Mucosa of stomach (tissue), 1 donor: ENCODE measurements around the gene CHMP4A.

Experiments
- H3K27me3 ChIP-seq: one replicate; pipeline ENCODE4 v1.7.0; 2013; ENCODE audit warnings: mild to moderate bottlenecking, low read length; ENCODE audit not compliant: control insufficient read depth, insufficient read depth
- H3K36me3 ChIP-seq: one replicate; pipeline ENCODE4 v1.7.0; 2013; ENCODE audit warnings: low read length; ENCODE audit not compliant: control insufficient read depth, insufficient read depth
- H3K4me1 ChIP-seq: one replicate; pipeline ENCODE4 v1.7.0; 2013; ENCODE audit warnings: mild to moderate bottlenecking, low read length; ENCODE audit not compliant: control insufficient read depth, insufficient read depth
- H3K4me3 ChIP-seq: one replicate; pipeline ENCODE4 v1.7.0; 2013; ENCODE audit warnings: low read length
- H3K9ac ChIP-seq: one replicate; pipeline ENCODE4 v1.7.0; 2013; ENCODE audit warnings: mild to moderate bottlenecking, low read length, moderate library complexity
- H3K9me3 ChIP-seq: one replicate; pipeline ENCODE4 v1.7.0; 2013; ENCODE audit warnings: mild to moderate bottlenecking, low read length, moderate library complexity; ENCODE audit not compliant: control insufficient read depth
- donor health status: Pancreatic carcinoma.

The CHMP4A gene

GRCh38 chr14:24241829-24242443 lies 28.6 kb upstream of the CHMP4A start:
- no peaks in the 10 kb centered on the region for H3K27me3 ChIP-seq
- H3K36me3 ChIP-seq = peaks cover 6% of the 10 kb centered on the region
- no peaks in the 10 kb centered on the region for H3K9me3 ChIP-seq
- H3K4me3 ChIP-seq = peak overlapping the region; percentile 96
- H3K4me1 ChIP-seq = peaks cover 30% of the 10 kb centered on the region
- peak overlapping the region; percentile 97 for H3K9ac ChIP-seq

- H3K27me3 ChIP-seq = no peaks in the 10 kb centered on the region
- no peak overlapping the region for H3K4me3 ChIP-seq
- H3K36me3 ChIP-seq = peaks cover 6% of the 10 kb centered on the region
- H3K9me3 ChIP-seq = no peaks in the 10 kb centered on the region
- H3K9ac ChIP-seq = no peak overlapping the region
- H3K4me1 ChIP-seq = peaks cover 26% of the 10 kb centered on the region
These were observed 27.0 kb upstream of the CHMP4A start for GRCh38 chr14:24240110-24240918.

GRCh38 chr14:24238527-24239037 lies 25.3 kb upstream of the CHMP4A start:
- no peaks in the 10 kb centered on the region for H3K9me3 ChIP-seq
- peaks cover 6% of the 10 kb centered on the region for H3K36me3 ChIP-seq
- H3K4me3 ChIP-seq = no peak overlapping the region
- H3K27me3 ChIP-seq = no peaks in the 10 kb centered on the region
- peaks cover 23% of the 10 kb centered on the region for H3K4me1 ChIP-seq
- H3K9ac ChIP-seq = no peak overlapping the region

GRCh38 chr14:24238123-24238522 lies 24.8 kb upstream of the CHMP4A start:
- H3K27me3 ChIP-seq = no peaks in the 10 kb centered on the region
- H3K36me3 ChIP-seq = peaks cover 6% of the 10 kb centered on the region
- no peaks in the 10 kb centered on the region for H3K9me3 ChIP-seq
- no peak overlapping the region for H3K9ac ChIP-seq
- no peak overlapping the region for H3K4me3 ChIP-seq
- H3K4me1 ChIP-seq = peaks cover 18% of the 10 kb centered on the region

GRCh38 chr14:24237463-24237955 lies 24.2 kb upstream of the CHMP4A start:
- Histone ChIP-seq H3K4me1 (peaks cover 17% of the 10 kb centered on the region), H3K27me3 (no peaks in the 10 kb centered on the region), H3K36me3 (peaks cover 6% of the 10 kb centered on the region), H3K9ac (no peak overlapping the region), H3K9me3 (no peaks in the 10 kb centered on the region), H3K4me3 (no peak overlapping the region)

GRCh38 chr14:24236689-24237462 lies 23.6 kb upstream of the CHMP4A start:
- H3K27me3 ChIP-seq = no peaks in the 10 kb centered on the region
- H3K4me1 ChIP-seq = peaks cover 16% of the 10 kb centered on the region
- no peak overlapping the region for H3K4me3 ChIP-seq
- peaks cover 6% of the 10 kb centered on the region for H3K36me3 ChIP-seq
- no peaks in the 10 kb centered on the region for H3K9me3 ChIP-seq
- H3K9ac ChIP-seq = no peak overlapping the region

- Histone ChIP-seq H3K4me3 (no peak overlapping the region), H3K9me3 (no peaks in the 10 kb centered on the region), H3K9ac (no peak overlapping the region), H3K27me3 (no peaks in the 10 kb centered on the region), H3K36me3 (peaks cover 6% of the 10 kb centered on the region), H3K4me1 (peaks cover 13% of the 10 kb centered on the region)
These were observed 22.8 kb upstream of the CHMP4A start for GRCh38 chr14:24235804-24236688.

- H3K36me3 ChIP-seq = no peaks in the 10 kb centered on the region
- no peak overlapping the region for H3K9ac ChIP-seq
These were observed 21.1 kb upstream of the CHMP4A start for GRCh38 chr14:24234095-24235005.

GRCh38 chr14:24233538-24233866 lies 20.2 kb upstream of the CHMP4A start:
- no peak overlapping the region for H3K9ac ChIP-seq
- H3K4me3 ChIP-seq = peak overlapping the region; percentile 87
- H3K27me3 ChIP-seq = no peaks in the 10 kb centered on the region
- no peaks in the 10 kb centered on the region for H3K9me3 ChIP-seq
- H3K36me3 ChIP-seq = no peaks in the 10 kb centered on the region
- H3K4me1 ChIP-seq = peaks cover 8% of the 10 kb centered on the region

More at GRCh38 chr14:24234095-24235005, 21.1 kb upstream of the CHMP4A start:
- Histone ChIP-seq H3K9me3 (no peaks in the 10 kb centered on the region), H3K27me3 (no peaks in the 10 kb centered on the region), H3K4me1 (peaks cover 8% of the 10 kb centered on the region), H3K4me3 (no peak overlapping the region)

- H3K36me3 ChIP-seq = no peaks in the 10 kb centered on the region
- H3K9ac ChIP-seq = peak within 1 kb of the TSS; percentile 70
- H3K4me3 ChIP-seq = peak within 1 kb of the TSS; percentile 87
- no peaks in the 10 kb centered on the region for H3K27me3 ChIP-seq
- H3K9me3 ChIP-seq = no peaks in the 10 kb centered on the region
- H3K4me1 ChIP-seq = peaks cover 8% of the 10 kb centered on the region
These were observed 19.6 kb upstream of the CHMP4A start, which contains the start of gene GMPR2 for GRCh38 chr14:24232645-24233537. Gene GMPR2 (plus strand): TSS chr14:24232929. CDS start chr14:24233254, 325 bp downstream.
